HL-60 (cell line): Measurements from ENCODE around the gene RSPH1.

ENCODE experiments used
- POLR2AphosphoS5 ChIP-seq: IDR thresholded peaks from 2 replicates; pipeline ENCODE4 v1.6.1; 2012; ENCODE audit warnings: low read depth
- TF ChIP-seq, protein P1 (sequence below): IDR thresholded peaks from one replicate; pipeline ENCODE4 v1.5.1; 2011; ENCODE audit warnings: low read length, control low read depth, inconsistent platforms; ENCODE audit not compliant: insufficient read depth

- TF ChIP-seq, protein P1, sequence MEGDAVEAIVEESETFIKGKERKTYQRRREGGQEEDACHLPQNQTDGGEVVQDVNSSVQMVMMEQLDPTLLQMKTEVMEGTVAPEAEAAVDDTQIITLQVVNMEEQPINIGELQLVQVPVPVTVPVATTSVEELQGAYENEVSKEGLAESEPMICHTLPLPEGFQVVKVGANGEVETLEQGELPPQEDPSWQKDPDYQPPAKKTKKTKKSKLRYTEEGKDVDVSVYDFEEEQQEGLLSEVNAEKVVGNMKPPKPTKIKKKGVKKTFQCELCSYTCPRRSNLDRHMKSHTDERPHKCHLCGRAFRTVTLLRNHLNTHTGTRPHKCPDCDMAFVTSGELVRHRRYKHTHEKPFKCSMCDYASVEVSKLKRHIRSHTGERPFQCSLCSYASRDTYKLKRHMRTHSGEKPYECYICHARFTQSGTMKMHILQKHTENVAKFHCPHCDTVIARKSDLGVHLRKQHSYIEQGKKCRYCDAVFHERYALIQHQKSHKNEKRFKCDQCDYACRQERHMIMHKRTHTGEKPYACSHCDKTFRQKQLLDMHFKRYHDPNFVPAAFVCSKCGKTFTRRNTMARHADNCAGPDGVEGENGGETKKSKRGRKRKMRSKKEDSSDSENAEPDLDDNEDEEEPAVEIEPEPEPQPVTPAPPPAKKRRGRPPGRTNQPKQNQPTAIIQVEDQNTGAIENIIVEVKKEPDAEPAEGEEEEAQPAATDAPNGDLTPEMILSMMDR = no peak
- no peak for TF ChIP-seq POLR2AphosphoS5
Observed at GRCh38 chr21:42446531-42446930, 49.5 kb downstream of the RSPH1 start.
